Right lobe of liver (tissue), 4 donors: ENCODE measurements around the gene TP53RK.

Experiments
- CTCF ChIP-seq, 4 donors: fragments of 200-600 bp in 3 of 4; fragments of 450-650 bp in 1 of 4; IDR thresholded peaks; one replicate each; pipeline versions ENCODE4 v1.5.1 to v1.8.0; 2016 to 2022; ENCODE audit warnings: antibody characterized with exemption in 4 of 4, mild to moderate bottlenecking in 2 of 4
- POLR2A ChIP-seq: fragments of 450-650 bp; IDR thresholded peaks from one replicate; pipeline ENCODE4 v1.6.1; 2017; ENCODE audit warnings: antibody characterized with exemption, mild to moderate bottlenecking
- donor health status: DM: no; HTN: no; CAD: no.
- donor health status: DM: no; HTN: no; CAD: no.
- donor health status: DM: no; HTN: yes; CAD: no.

- TF ChIP-seq CTCF (IDR thresholded peaks at IDR 0.05) (no peak), POLR2A (no peak)
These were observed 15.6 kb upstream of the TP53RK start for GRCh38 chr20:46704714-46705377.
